Kidney (tissue), 14 donors: Measurements from ENCODE around the gene HOXD4. TPM values are rescaled to one million over a fixed set of nuclear protein-coding genes. Genes with fewer than 3 reads are reported as not detected.
A peak's percentile ranks its signal among the peaks of the same experiment; 100 is the strongest.

ENCODE experiments used
- DNase-seq, 5 donors: peaks; one replicate each; pipeline ENCODE4 v3.0.0-alpha.2; 2013 to 2020
- FAIRE-seq: peaks from 2 replicates; lab custom pipeline; 2012; peaks lifted over from hg19 to GRCh38; lab: Jason Lieb, UNC
- H3K27ac ChIP-seq, 2 donors: one replicate each; pipeline ENCODE4 v1.7.0; 2013; ENCODE audit warnings: low read depth in 2 of 2, low read length in 2 of 2, inconsistent platforms in 1 of 2
- H3K27me3 ChIP-seq: one replicate; pipeline ENCODE4 v1.7.1; 2013; ENCODE audit warnings: low read length, inconsistent platforms; ENCODE audit not compliant: control insufficient read depth, insufficient read depth
- H3K36me3 ChIP-seq, 3 donors: one replicate each; pipeline versions ENCODE4 v1.7.0 to v1.7.1; 2013; ENCODE audit warnings: low read length in 3 of 3, control low read depth in 1 of 3, inconsistent platforms in 1 of 3; ENCODE audit not compliant: insufficient read depth in 3 of 3, control insufficient read depth in 2 of 3
- H3K4me1 ChIP-seq, 3 donors: one replicate each; pipeline versions ENCODE4 v1.7.0 to v1.7.1; 2013; ENCODE audit warnings: low read length in 3 of 3, inconsistent platforms in 1 of 3, low read depth in 1 of 3; ENCODE audit not compliant: control insufficient read depth in 2 of 3, insufficient read depth in 2 of 3
- H3K4me3 ChIP-seq, 3 donors: one replicate each; pipeline versions ENCODE4 v1.7.0 to v1.8.1; 2013; ENCODE audit warnings: low read length in 3 of 3, control low read depth in 1 of 3, inconsistent platforms in 1 of 3
- H3K9ac ChIP-seq, 3 donors: one replicate each; pipeline versions ENCODE4 v1.7.0 to v1.7.1; 2013; ENCODE audit warnings: low read length in 3 of 3, control low read depth in 1 of 3, inconsistent platforms in 1 of 3
- H3K9me3 ChIP-seq, 3 donors: one replicate each; pipeline versions ENCODE4 v1.7.0 to v1.7.1; 2013; ENCODE audit warnings: low read length in 3 of 3, control low read depth in 1 of 3, inconsistent platforms in 1 of 3; ENCODE audit not compliant: control insufficient read depth in 2 of 3, insufficient read depth in 1 of 3
- intact Hi-C: fragments of 100-400 bp; cut with DNase I; formaldehyde crosslinking; loops from one replicate; pipeline ENCODE4 v1.11.1; 2022
- polyA plus RNA-seq: library from polyadenylated mRNA; stranded (reverse); fragments of 350-450 nt; fragmentation: Illumina TruSeq; extraction: RNeasy Lipid Tissue Mini Kit (QIAGEN cat#74804); gene quantifications from one replicate; pipeline ENCODE4 v1.2.3, GENCODE V29; 2014; ENCODE audit warnings: low read depth, low replicate concordance; ENCODE audit not compliant: insufficient read depth
- total RNA-seq: library from RNA; stranded (reverse); fragmentation: NEBNext Ultra II Directional; extraction: Animal tissue kit (Norgen Biotek cat#: 25700); gene quantifications from one replicate; pipeline ENCODE4 v1.2.1, GENCODE V29; 2021
- TF ChIP-seq, protein P1 (sequence below): IDR thresholded peaks from 3 replicates; pipeline ENCODE4 v1.5.1; 2012; ENCODE audit warnings: mild to moderate bottlenecking, moderate library complexity, borderline replicate concordance; ENCODE audit not compliant: insufficient read depth; ENCODE audit errors: extremely low read depth
- donor health status: control.
- donor health status: control.
- donor health status: control.
- donor health status: control.
- donor health status: control.
- donor health status: DM: yes; HTN: yes; CAD: no.
- donor health status: Normal renal cell carcinoma (clear cell type).

The HOXD4 gene
- total and polyA plus RNA-seq, 2 donors from 2014 or later, result 12.1 to 27.8 TPM

- peak overlapping the region; percentile 94 to 95 for H3K27ac ChIP-seq
- H3K36me3 ChIP-seq, result peaks cover 0 to 13% (median 0%) of the 10 kb centered on the region in 3 donors
- no peaks in the 10 kb centered on the region for H3K9me3 ChIP-seq
- DNase-seq, result peak in 1 of 5 donors; percentile 61
- TF ChIP-seq, protein P1, sequence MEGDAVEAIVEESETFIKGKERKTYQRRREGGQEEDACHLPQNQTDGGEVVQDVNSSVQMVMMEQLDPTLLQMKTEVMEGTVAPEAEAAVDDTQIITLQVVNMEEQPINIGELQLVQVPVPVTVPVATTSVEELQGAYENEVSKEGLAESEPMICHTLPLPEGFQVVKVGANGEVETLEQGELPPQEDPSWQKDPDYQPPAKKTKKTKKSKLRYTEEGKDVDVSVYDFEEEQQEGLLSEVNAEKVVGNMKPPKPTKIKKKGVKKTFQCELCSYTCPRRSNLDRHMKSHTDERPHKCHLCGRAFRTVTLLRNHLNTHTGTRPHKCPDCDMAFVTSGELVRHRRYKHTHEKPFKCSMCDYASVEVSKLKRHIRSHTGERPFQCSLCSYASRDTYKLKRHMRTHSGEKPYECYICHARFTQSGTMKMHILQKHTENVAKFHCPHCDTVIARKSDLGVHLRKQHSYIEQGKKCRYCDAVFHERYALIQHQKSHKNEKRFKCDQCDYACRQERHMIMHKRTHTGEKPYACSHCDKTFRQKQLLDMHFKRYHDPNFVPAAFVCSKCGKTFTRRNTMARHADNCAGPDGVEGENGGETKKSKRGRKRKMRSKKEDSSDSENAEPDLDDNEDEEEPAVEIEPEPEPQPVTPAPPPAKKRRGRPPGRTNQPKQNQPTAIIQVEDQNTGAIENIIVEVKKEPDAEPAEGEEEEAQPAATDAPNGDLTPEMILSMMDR, result no peak
- intact Hi-C loops, result no loop called here
- peak overlapping the region; percentile 43 to 89 (median 69) for H3K4me3 ChIP-seq
- no peaks in the 10 kb centered on the region for H3K27me3 ChIP-seq
- FAIRE-seq, result no peak
- H3K4me1 ChIP-seq, result peaks cover 0 to 12% (median 0%) of the 10 kb centered on the region in 3 donors
- H3K9ac ChIP-seq, result peak overlapping the region; percentile 52 to 97 (median 84)
Measured at GRCh38 chr2:176114930-176115625, 36.3 kb upstream of the HOXD4 start.

DNA sequence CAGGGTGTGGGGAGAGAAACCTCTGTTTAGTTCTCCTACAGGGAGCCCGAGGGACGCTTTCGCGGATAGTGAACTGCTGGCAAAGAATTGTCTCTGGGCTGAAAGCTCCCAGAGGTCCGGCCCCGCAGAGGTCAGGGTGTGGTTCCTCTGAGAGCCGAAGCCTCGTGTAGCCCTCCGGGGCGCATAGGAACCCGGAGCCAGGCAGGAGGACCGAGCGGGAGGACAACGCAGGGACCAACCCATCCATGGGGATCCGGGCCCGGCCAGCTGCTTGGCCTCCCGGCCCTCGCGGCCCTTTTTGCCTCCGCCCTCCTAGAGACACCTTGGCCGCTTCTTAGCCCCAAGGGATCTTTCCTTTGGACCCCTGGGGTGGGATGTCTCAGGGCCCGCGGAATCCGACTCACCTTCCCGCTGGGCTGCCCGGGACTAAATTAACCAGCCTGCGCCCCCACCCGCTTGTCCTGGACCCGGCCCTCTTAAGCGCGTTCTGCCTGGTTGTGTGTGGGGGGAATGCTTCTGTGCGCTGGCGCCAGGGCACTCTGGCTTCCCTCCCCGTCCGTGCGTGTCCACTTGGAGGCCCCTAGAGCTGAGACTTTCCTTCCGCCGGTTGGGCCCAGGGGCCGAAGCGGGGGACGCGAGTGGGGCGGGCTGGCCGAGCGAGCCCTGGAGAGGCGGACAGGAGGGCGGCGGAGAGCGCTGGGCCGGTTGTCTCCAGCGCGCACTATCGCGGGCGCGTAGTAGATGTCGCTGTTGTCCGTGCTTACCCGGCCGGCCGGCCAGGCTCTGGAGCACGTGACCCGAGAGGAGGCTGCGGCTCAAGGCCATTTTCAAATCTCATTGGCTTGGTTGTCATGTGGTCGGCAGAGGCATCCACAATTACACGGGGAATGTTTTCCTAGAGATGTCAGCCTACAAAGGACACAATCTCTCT lies 35.2 kb upstream of the HOXD4 start, which contains the start of gene HOXD10:
Gene HOXD10 (plus strand): TSS at position 896 of the 931 bp plus-strand sequence. CDS start 56 bp downstream, outside the sequence.
- peak within 1 kb of the TSS; percentile 62 to 89 (median 69) for H3K4me3 ChIP-seq
- H3K27ac ChIP-seq, result peak within 1 kb of the TSS; percentile 94 to 95
- H3K9me3 ChIP-seq, result no peaks in the 10 kb centered on the region
- intact Hi-C loops, result no loop called here
- no peaks in the 10 kb centered on the region for H3K27me3 ChIP-seq
- peaks cover 0 to 15% (median 2%) of the 10 kb centered on the region in 3 donors for H3K4me1 ChIP-seq
- FAIRE-seq (no peak), DNase-seq (peak; percentile 95 to 98 (median 97))
- TF ChIP-seq, protein P1, result peak; percentile 52
- H3K9ac ChIP-seq, result peak within 1 kb of the TSS; percentile 49 to 97 (median 84)
- H3K36me3 ChIP-seq, result peaks cover 0 to 10% (median 0%) of the 10 kb centered on the region in 3 donors

GRCh38 chr2:176117162-176117822 lies 34.1 kb upstream of the HOXD4 start:
- Histone ChIP-seq H3K36me3 (peaks cover 0 to 8% (median 0%) of the 10 kb centered on the region in 3 donors), H3K9ac (peak overlapping the region; percentile 9 to 97 (median 59)), H3K4me1 (peaks cover 0 to 15% (median 2%) of the 10 kb centered on the region in 3 donors), H3K27ac (peak overlapping the region; percentile 93 to 94), H3K27me3 (no peaks in the 10 kb centered on the region), H3K4me3 (peak overlapping the region; percentile 62 to 89 (median 69)), H3K9me3 (no peaks in the 10 kb centered on the region)
- TF ChIP-seq, protein P1, result no peak
- DNase-seq (peak in 1 of 5 donors; percentile 76), FAIRE-seq (no peak)
- intact Hi-C loops, result no loop called here
